Stimulated activated naive CD8-positive, alpha-beta T cell treated with anti-CD3 and anti-CD28 coated beads, Interleukin-15, amount 100 ng/mL, for 72 hours (primary cell): ENCODE measurements around the gene WFDC12.

Experiments
- ATAC-seq: fragments of 150-1000 bp; cut with Tn5 transposase; 2 replicates; pipeline ENCODE4 v1.10.0; 2021; ENCODE audit warnings: mild to moderate bottlenecking, moderate library complexity
- DNase-seq, 2 donors: peaks; one replicate each; pipeline ENCODE4 v3.0.0; 2021 to 2022
- H3K27ac Mint-ChIP-seq, 2 donors: one replicate each; pipeline ENCODE4 v1.8.0; 2022; ENCODE audit warnings: mild to moderate bottlenecking in 2 of 2, mixed read lengths in 2 of 2, moderate library complexity in 2 of 2
- H3K27me3 Mint-ChIP-seq: one replicate; pipeline ENCODE4 v1.8.0; 2022; ENCODE audit warnings: mixed read lengths
- H3K4me1 Mint-ChIP-seq: one replicate; pipeline ENCODE4 v1.8.0; 2022; ENCODE audit warnings: mild to moderate bottlenecking, mixed read lengths
- H3K4me3 Mint-ChIP-seq, 2 donors: one replicate each; pipeline ENCODE4 v1.8.0; 2022; ENCODE audit warnings: mild to moderate bottlenecking in 2 of 2, mixed read lengths in 2 of 2, moderate library complexity in 1 of 2
- H3K9me3 Mint-ChIP-seq, 2 donors: one replicate each; pipeline ENCODE4 v1.8.0; 2022; ENCODE audit warnings: mixed read lengths in 2 of 2

The WFDC12 gene

DNA sequence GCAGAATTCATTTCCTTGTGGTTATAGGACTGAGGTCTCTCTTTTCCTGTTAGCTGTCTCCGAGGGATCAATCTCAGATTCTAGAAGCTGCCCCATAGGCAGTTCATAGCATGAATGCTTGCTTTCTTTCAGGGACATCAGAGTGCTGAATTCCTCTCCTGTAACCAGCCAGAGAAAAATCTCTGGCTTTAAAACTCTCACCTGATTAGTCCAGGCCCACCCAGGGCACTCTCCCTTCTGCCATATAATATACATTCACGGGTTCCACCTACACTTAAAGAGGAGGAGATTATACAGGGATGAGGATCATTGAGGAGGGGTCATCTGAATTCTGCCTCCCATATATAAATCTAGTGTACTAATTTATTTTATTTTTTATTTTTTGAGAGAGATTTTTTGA is 21.2 kb downstream of the WFDC12 start:
- DNase-seq (no peak), ATAC-seq (no peak)
- Mint-ChIP-seq H3K27me3 (peaks cover 74% of the 10 kb centered on the region), H3K27ac (no peak overlapping the region), H3K4me1 (peaks cover 14% of the 10 kb centered on the region), H3K4me3 (no peak overlapping the region), H3K9me3 (no peaks in the 10 kb centered on the region)

DNA sequence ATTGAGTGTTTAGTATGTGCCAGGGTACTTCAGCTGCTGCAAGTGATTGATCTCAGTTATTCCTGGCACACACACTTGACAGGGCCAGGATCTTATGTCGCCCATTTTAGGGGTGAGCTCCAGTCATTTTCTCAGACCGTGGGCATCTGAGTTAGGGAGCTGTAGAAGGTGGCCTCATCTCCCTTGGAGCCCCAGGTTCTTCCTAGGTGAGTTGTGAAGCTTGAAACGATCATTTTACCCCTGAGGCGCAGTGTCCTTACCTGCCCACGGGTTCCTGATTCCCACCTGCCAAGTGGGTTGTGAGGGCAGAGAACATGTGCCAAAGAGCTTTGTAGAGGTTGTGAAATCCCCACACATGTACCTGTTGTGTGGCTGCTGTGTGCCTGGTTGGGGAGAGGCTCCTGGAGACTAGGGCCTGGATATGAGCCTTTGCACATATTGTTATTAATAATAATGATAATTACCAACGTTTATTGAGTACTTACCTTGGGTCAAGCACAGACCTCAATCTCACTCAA is 22.9 kb downstream of the WFDC12 start:
- no peak overlapping the region for H3K27ac Mint-ChIP-seq
- peak overlapping the region in 1 of 2 donors; percentile 66 for H3K4me3 Mint-ChIP-seq
- peaks cover 76% of the 10 kb centered on the region for H3K27me3 Mint-ChIP-seq
- DNase-seq (no peak), ATAC-seq (no peak)
- peaks cover 25% of the 10 kb centered on the region for H3K4me1 Mint-ChIP-seq
- H3K9me3 Mint-ChIP-seq: no peaks in the 10 kb centered on the region

GRCh38 chr20:45100563-45101245 is 23.6 kb downstream of the WFDC12 start, which contains the start of gene KCNS1:
KCNS1 (minus strand) TSS chr20:45101127; CDS start chr20:45099236, 1,891 bp downstream.
- ATAC-seq (peak; percentile 26), DNase-seq (no peak)
- Mint-ChIP-seq H3K9me3 (no peaks in the 10 kb centered on the region), H3K27me3 (peaks cover 80% of the 10 kb centered on the region), H3K4me1 (peaks cover 31% of the 10 kb centered on the region), H3K4me3 (peak within 1 kb of the TSS; percentile 66 to 72), H3K27ac (peak within 1 kb of the TSS; percentile 49 to 54)

GRCh38 chr20:45098103-45098773 is 26.0 kb downstream of the WFDC12 start:
- H3K27ac Mint-ChIP-seq: peak overlapping the region in 1 of 2 donors; percentile 76
- peak in 1 of 2 donors; percentile 24 for DNase-seq
- ATAC-seq: peak; percentile 27

DNA sequence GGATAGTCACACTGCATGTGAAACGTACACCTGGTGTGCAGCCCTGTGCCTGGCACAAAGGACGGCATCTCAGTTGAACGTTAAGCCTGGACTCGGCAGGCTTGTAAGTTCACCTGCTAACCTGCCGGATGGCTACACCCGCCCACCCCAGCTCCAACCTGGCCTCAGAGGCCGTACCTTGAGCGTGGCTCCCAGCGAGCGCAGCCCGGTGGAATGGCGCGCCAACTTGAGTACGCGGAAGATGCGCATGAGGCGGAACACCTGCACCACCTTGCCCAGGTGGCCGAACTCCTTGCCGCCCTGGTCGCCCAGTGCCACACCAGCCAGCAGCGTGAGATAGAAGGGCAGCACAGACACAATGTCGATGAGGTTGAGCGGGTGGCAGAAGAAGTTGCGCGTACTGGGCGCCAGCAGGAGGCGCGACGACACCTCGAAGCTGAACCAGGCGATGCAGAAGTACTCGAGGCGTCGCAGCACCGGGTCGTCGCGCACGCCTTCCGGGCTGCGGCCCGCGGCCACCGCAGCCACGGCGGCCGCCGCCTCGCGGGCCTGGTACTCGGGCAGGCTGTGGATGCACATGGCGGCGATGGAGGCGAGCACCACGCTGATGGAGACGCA is 26.7 kb downstream of the WFDC12 start:
- Mint-ChIP-seq H3K4me1 (peaks cover 37% of the 10 kb centered on the region), H3K9me3 (no peaks in the 10 kb centered on the region), H3K27ac (peak overlapping the region in 1 of 2 donors; percentile 69), H3K4me3 (peak overlapping the region; percentile 63 to 74), H3K27me3 (peaks cover 64% of the 10 kb centered on the region)
- ATAC-seq: peak; percentile 79
- peak; percentile 60 for DNase-seq

More at GRCh38 chr20:45098103-45098773, 26.0 kb downstream of the WFDC12 start:
- Mint-ChIP-seq H3K4me1 (peaks cover 37% of the 10 kb centered on the region), H3K27me3 (peaks cover 71% of the 10 kb centered on the region), H3K4me3 (peak overlapping the region in 1 of 2 donors; percentile 74), H3K9me3 (no peaks in the 10 kb centered on the region)

- H3K4me1 Mint-ChIP-seq: peaks cover 37% of the 10 kb centered on the region
- DNase-seq (no peak), ATAC-seq (no peak)
- H3K27ac Mint-ChIP-seq: peak overlapping the region in 1 of 2 donors; percentile 3
- peaks cover 57% of the 10 kb centered on the region for H3K27me3 Mint-ChIP-seq
- no peaks in the 10 kb centered on the region for H3K9me3 Mint-ChIP-seq
- no peak overlapping the region for H3K4me3 Mint-ChIP-seq
Observed at GRCh38 chr20:45096781-45097180, 27.5 kb downstream of the WFDC12 start.

- ATAC-seq (peak; percentile 53), DNase-seq (peak; percentile 57 to 61)
- H3K4me1 Mint-ChIP-seq: peaks cover 30% of the 10 kb centered on the region
- peaks cover 49% of the 10 kb centered on the region for H3K27me3 Mint-ChIP-seq
- no peak overlapping the region for H3K4me3 Mint-ChIP-seq
- H3K9me3 Mint-ChIP-seq: no peaks in the 10 kb centered on the region
- no peak overlapping the region for H3K27ac Mint-ChIP-seq
Observed at GRCh38 chr20:45095805-45096238, 28.4 kb downstream of the WFDC12 start.

DNA sequence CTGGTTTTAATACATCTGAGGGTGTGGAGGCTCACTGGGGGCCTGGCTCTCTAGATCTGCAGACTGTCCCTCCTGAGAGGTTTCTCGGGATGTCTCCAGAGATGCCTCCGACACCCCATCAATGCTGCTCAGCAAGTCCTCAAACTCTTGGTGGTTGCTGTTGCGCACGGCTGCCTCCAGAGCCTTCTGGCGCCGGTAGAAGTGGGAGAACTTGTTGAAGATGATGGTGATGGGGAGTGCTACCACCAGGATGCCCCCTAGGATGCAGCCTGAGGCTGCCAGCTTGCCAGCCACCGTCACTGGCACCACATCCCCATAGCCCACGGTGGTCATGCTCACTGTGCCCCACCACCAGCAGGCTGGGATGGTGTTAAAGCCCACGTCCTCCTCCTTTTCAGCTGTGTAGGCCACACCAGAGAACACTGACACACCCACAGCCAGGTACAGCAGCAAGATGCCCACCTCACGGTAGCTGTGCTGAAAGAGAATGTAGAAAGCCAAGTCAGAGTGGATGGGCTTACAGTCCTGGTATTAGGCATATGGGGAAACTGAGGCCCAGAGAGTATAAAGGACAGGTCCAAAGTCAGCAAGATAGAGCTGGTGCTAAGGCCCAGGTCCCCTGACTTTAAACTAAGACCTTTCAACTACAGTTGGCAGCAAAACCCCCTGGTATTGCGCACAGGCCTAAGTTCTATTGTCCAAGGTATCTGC is 29.2 kb downstream of the WFDC12 start:
- peaks cover 23% of the 10 kb centered on the region for H3K4me1 Mint-ChIP-seq
- no peaks in the 10 kb centered on the region for H3K9me3 Mint-ChIP-seq
- no peak for DNase-seq
- no peak overlapping the region for H3K4me3 Mint-ChIP-seq
- peak overlapping the region in 1 of 2 donors; percentile 74 for H3K27ac Mint-ChIP-seq
- no peak for ATAC-seq
- peaks cover 41% of the 10 kb centered on the region for H3K27me3 Mint-ChIP-seq

- peaks cover 23% of the 10 kb centered on the region for H3K4me1 Mint-ChIP-seq
- no peaks in the 10 kb centered on the region for H3K9me3 Mint-ChIP-seq
- H3K27me3 Mint-ChIP-seq: peaks cover 33% of the 10 kb centered on the region
- DNase-seq: no peak
- ATAC-seq: no peak
- H3K27ac Mint-ChIP-seq: no peak overlapping the region
- H3K4me3 Mint-ChIP-seq: no peak overlapping the region
Observed at GRCh38 chr20:45094201-45094600, 30.1 kb downstream of the WFDC12 start.

DNA sequence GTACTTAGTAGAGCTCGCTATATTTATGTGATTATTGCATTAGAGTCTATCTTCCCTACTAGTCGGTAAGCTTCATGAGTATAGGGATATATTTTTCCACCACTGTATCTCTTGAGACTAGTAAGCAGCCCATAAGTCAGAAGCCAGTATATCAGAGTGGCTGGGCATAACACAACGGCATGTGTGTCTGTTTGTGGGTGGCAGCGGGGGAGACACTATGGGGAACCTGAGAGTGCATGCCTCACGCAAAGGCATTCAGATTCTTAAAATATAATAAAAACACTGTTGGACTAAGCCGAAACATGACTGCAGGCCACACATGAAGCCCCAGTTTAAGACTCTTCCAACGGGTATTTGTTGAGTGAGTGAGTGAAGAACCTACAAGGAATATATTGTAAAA is 31.4 kb downstream of the WFDC12 start:
- no peak overlapping the region for H3K27ac Mint-ChIP-seq
- no peaks in the 10 kb centered on the region for H3K9me3 Mint-ChIP-seq
- ATAC-seq (no peak), DNase-seq (no peak)
- no peak overlapping the region for H3K4me3 Mint-ChIP-seq
- peaks cover 20% of the 10 kb centered on the region for H3K27me3 Mint-ChIP-seq
- peaks cover 23% of the 10 kb centered on the region for H3K4me1 Mint-ChIP-seq

GRCh38 chr20:45091366-45091765 is 32.9 kb downstream of the WFDC12 start:
- H3K27ac Mint-ChIP-seq: peak overlapping the region in 1 of 2 donors; percentile 42
- H3K4me3 Mint-ChIP-seq: no peak overlapping the region
- ATAC-seq (no peak), DNase-seq (no peak)
- H3K9me3 Mint-ChIP-seq: no peaks in the 10 kb centered on the region
- H3K4me1 Mint-ChIP-seq: peaks cover 11% of the 10 kb centered on the region
- H3K27me3 Mint-ChIP-seq: peaks cover 5% of the 10 kb centered on the region

DNA sequence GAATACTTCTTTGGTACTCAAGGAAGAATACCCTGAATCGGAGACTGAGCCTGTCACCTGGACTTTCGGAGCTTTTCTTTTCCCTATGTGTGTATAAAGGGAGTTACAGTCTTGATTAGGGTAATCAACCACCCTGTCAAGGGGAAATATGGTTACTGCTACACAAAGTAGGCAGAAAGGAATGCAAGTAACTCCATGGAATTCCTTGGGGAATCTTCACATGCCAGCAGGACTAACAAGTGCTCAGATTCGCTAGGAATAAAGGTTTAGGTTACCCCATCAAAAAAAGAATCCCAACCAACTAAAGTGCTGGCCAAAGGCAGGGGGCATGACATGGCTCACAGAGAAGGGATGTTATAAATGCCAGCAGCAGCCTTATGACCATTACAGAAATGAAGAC is 33.8 kb downstream of the WFDC12 start:
- Mint-ChIP-seq H3K4me1 (peaks cover 6% of the 10 kb centered on the region), H3K27ac (no peak overlapping the region), H3K27me3 (no peaks in the 10 kb centered on the region), H3K4me3 (no peak overlapping the region), H3K9me3 (no peaks in the 10 kb centered on the region)
- no peak for ATAC-seq
- DNase-seq: no peak

GRCh38 chr20:45088247-45088646 is 36.0 kb downstream of the WFDC12 start:
- ATAC-seq (no peak), DNase-seq (no peak)
- H3K4me1 Mint-ChIP-seq: no peaks in the 10 kb centered on the region
- no peak overlapping the region for H3K4me3 Mint-ChIP-seq
- no peaks in the 10 kb centered on the region for H3K9me3 Mint-ChIP-seq
- H3K27me3 Mint-ChIP-seq: no peaks in the 10 kb centered on the region
- H3K27ac Mint-ChIP-seq: peak overlapping the region in 1 of 2 donors; percentile 87

GRCh38 chr20:45087814-45088213 is 36.5 kb downstream of the WFDC12 start:
- no peaks in the 10 kb centered on the region for H3K27me3 Mint-ChIP-seq
- peaks cover 3% of the 10 kb centered on the region for H3K4me1 Mint-ChIP-seq
- DNase-seq: no peak
- ATAC-seq: no peak
- no peak overlapping the region for H3K4me3 Mint-ChIP-seq
- peak overlapping the region in 1 of 2 donors; percentile 87 for H3K27ac Mint-ChIP-seq
- no peaks in the 10 kb centered on the region for H3K9me3 Mint-ChIP-seq

DNA sequence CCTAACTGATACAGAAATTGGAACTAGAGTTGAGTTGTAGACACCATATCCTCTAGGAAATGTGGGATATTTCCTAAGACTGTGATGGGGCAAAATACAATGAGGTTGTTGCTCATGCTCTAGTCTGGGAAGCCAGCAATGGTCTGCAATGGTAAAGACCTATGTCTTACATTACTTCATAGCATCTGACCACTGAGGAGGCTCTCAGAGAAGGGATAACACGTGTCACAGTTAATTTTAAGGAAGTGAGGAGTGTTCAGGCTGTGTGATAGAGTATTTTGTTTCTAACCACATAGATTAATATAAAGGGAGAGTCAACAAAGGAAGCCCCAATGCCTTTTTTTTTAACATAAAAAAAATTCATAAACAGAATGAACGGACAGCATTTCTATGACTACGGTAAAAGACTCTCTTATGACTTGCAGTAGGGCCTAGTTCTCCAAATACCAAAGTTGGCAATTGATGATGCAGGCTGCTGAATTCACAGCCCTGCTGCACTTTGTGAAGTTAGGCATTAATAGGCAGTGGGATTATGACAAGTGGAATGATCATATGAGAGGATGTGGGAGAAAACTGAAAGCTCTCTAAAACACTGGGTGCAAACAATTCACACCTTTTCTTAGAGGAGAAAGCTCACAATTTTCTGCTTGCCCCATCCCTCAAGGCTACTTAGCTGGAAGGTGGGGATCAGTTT is 37.0 kb downstream of the WFDC12 start:
- no peaks in the 10 kb centered on the region for H3K9me3 Mint-ChIP-seq
- H3K4me1 Mint-ChIP-seq: peaks cover 5% of the 10 kb centered on the region
- no peak overlapping the region for H3K4me3 Mint-ChIP-seq
- H3K27me3 Mint-ChIP-seq: no peaks in the 10 kb centered on the region
- no peak for ATAC-seq
- peak overlapping the region; percentile 4 to 87 for H3K27ac Mint-ChIP-seq
- DNase-seq: no peak
